H1 (cell line): Measurements from ENCODE around the gene ECSIT. TPM values are rescaled to one million over a fixed set of nuclear protein-coding genes. Genes with fewer than 3 reads are reported as not detected.
A peak's percentile ranks its signal among the peaks of the same experiment; 100 is the strongest.

ENCODE experiments used
- ASH2L ChIP-seq: fragments of 200-600, 300-600 bp; sonication (generic); IDR thresholded peaks from one replicate; pipeline ENCODE4 v1.7.1; 2017; ENCODE audit warnings: low read length
- ATF2 ChIP-seq: IDR thresholded peaks from 2 replicates; pipeline ENCODE4 v1.6.1; 2012; ENCODE audit warnings: low read length, inconsistent platforms
- ATF3 ChIP-seq: IDR thresholded peaks from 2 replicates; pipeline ENCODE4 v1.6.1; 2011; ENCODE audit warnings: low read depth, mild to moderate bottlenecking, low read length; ENCODE audit not compliant: insufficient read depth
- BACH1 ChIP-seq: IDR thresholded peaks from 2 replicates; pipeline ENCODE4 v1.6.1; 2012; ENCODE audit warnings: low read length, improper control_type of control experiment
- BRCA1 ChIP-seq: IDR thresholded peaks from 2 replicates; pipeline ENCODE4 v1.6.1; 2012; ENCODE audit warnings: low read depth, low read length, improper control_type of control experiment
- CBX5 ChIP-seq: fragments of 300-800, 300-1000 bp; sonication (generic); IDR thresholded peaks from 2 replicates; pipeline ENCODE4 v1.7.1; 2016; ENCODE audit warnings: antibody characterized with exemption, low read length, low read depth
- CTBP2 ChIP-seq: IDR thresholded peaks from 2 replicates; pipeline ENCODE4 v1.7.0; 2011; ENCODE audit warnings: borderline replicate concordance, mild to moderate bottlenecking, moderate library complexity, mixed read lengths, low read length; ENCODE audit not compliant: insufficient read depth, insufficient read length
- EZH2 ChIP-seq: fragments of 200-600 bp; sonication (generic); IDR thresholded peaks from 2 replicates; pipeline ENCODE4 v1.7.1; 2012; ENCODE audit warnings: low read depth, mild to moderate bottlenecking, moderate library complexity, low read length, inconsistent platforms; ENCODE audit not compliant: severe bottlenecking
- GTF2F1 ChIP-seq: IDR thresholded peaks from 2 replicates; pipeline ENCODE4 v1.6.1; 2012; ENCODE audit warnings: low read depth, low read length, improper control_type of control experiment, borderline replicate concordance
- HDAC2 ChIP-seq, 2 experiments: fragments of 300-600 bp in 1 of 2; sonication (generic) in 1 of 2; IDR thresholded peaks; 2 replicates each; pipeline ENCODE4 v1.6.1; 2011 to 2012; ENCODE audit warnings: low read depth in 2 of 2, low read length in 2 of 2, mild to moderate bottlenecking in 2 of 2, moderate library complexity in 2 of 2, borderline replicate concordance in 1 of 2, inconsistent platforms in 1 of 2
- HDAC6 ChIP-seq: IDR thresholded peaks from one replicate; pipeline ENCODE4 v1.7.1; 2012; ENCODE audit warnings: low read depth, mild to moderate bottlenecking, inconsistent platforms, low read length, moderate library complexity
- KDM1A ChIP-seq: fragments of 200-600, 300-600 bp; sonication (generic); IDR thresholded peaks from 2 replicates; pipeline ENCODE4 v1.7.1; 2016; ENCODE audit warnings: mild to moderate bottlenecking, low read length, borderline replicate concordance
- KDM4A ChIP-seq: IDR thresholded peaks from one replicate; pipeline ENCODE4 v1.7.1; 2012; ENCODE audit warnings: low read depth, mild to moderate bottlenecking, moderate library complexity, low read length, inconsistent platforms; ENCODE audit not compliant: severe bottlenecking
- NANOG ChIP-seq: IDR thresholded peaks from 2 replicates; pipeline ENCODE4 v1.6.1; 2011; ENCODE audit warnings: low read length, low read depth, mild to moderate bottlenecking, inconsistent platforms; ENCODE audit not compliant: insufficient read depth, poor library complexity, severe bottlenecking
- PHF8 ChIP-seq: fragments of 200-600 bp; sonication (generic); conservative IDR thresholded peaks from 2 replicates; pipeline ENCODE4 v1.7.1; 2012; ENCODE audit warnings: low read depth, mild to moderate bottlenecking, inconsistent platforms, low read length, moderate library complexity
- RBBP5 ChIP-seq: IDR thresholded peaks from 2 replicates; pipeline ENCODE4 v1.7.1; 2012; ENCODE audit warnings: low read depth, mild to moderate bottlenecking, inconsistent platforms, low read length, moderate library complexity, borderline replicate concordance
- SIRT6 ChIP-seq: IDR thresholded peaks from one replicate; pipeline ENCODE4 v1.7.1; 2012; ENCODE audit warnings: low read length, inconsistent platforms
- SIX5 ChIP-seq: IDR thresholded peaks from 2 replicates; pipeline ENCODE4 v1.6.1; 2011; ENCODE audit warnings: mild to moderate bottlenecking, low read depth, low read length
- USF2 ChIP-seq: IDR thresholded peaks from 2 replicates; pipeline ENCODE4 v1.6.1; 2011; ENCODE audit warnings: low read length, improper control_type of control experiment
- YY1 ChIP-seq: IDR thresholded peaks from 2 replicates; pipeline ENCODE4 v1.6.1; 2011; ENCODE audit warnings: low read depth, mild to moderate bottlenecking, low read length
- polyA plus RNA-seq, 7 experiments: library from polyadenylated mRNA; depleted of rRNA in 3 of 7; stranded (reverse) in 5 of 7; unstranded in 2 of 7; fragments of >200 nt in 5 of 7; fragments of 200-250 nt in 2 of 7; gene quantifications; 1 replicate in 5 of 7; 2 replicates in 1 of 7; 4 replicates in 1 of 7; pipeline versions ENCODE4 v1.2.1 to v1.2.3, GENCODE V29; 2011 to 2013; ENCODE audit warnings: missing spikeins in 2 of 7, mixed read lengths in 2 of 7
- total RNA-seq: library from RNA; stranded (reverse); fragmentation: NEBNext Ultra II Directional; extraction: Animal tissue kit (Norgen Biotek cat#: 25700); gene quantifications from 2 replicates; pipeline ENCODE4 v1.2.1, GENCODE V29; 2021

The ECSIT gene
- total and polyA plus RNA-seq, 2 of the 8 experiments (the other 6 are each of a cell fraction or from before 2014, with no cell fraction given), result 55.7 to 74.1 TPM

DNA sequence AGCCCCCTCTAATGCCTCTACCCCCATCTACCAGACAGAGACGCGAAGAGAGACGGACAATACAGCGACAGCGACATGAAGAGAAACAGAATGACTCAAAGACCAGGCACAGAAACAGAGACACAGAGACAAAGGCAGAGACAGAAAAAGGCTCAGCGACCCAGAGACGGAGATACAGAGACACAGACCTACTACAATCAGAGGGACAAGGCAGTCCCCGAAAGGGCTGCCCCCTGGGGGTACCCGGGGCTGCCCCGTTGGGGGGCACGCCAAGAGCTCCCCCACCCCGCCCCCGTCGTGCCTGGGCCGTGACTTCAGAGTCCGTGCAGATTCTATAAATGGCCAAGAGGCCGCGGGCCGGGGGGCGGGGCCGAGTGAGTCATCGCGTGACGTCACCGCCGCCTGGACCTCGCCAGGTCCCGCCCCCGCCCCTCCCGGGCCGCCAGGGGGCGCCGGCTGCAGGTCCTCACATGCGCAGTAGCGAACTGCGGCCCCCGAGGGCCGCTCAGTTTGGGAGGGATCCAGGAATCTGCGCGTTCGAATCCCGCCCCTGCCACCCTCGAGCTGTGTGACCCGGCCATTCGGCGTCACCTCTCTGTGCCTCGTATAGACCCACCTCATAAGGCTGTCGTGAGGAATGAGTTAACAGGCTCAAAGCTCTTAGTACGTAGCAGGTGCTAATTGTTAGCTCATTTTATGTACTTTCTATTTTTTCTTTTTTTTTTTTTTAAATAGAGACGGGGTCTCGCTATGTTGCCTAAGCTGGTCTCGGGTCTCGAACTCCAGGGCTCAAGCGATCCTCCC is 7.1 kb upstream of the ECSIT start (continued):
- TF ChIP-seq PHF8 (peak; percentile 63), KDM1A (peak; percentile 85), GTF2F1 (no peak), SIRT6 (no peak), KDM4A (peak; percentile 47), RBBP5 (no peak), BACH1 (no peak), YY1 (peak; percentile 46; the same call in 1 of the 2 replicates), NANOG (peak; percentile 30), ATF2 (peak; percentile 81; the same call in 1 of the 2 replicates), CBX5 (no peak), EZH2 (no peak), SIX5 (no peak), HDAC6 (no peak), USF2 (no peak), ASH2L (peak; percentile 64), CTBP2 (no peak), ATF3 (no peak), HDAC2 (IDR thresholded peaks at IDR 0.05; ENCODE audit: borderline replicate concordance in 1 of 2, low read depth in 2 of 2, low read length in 2 of 2) (0 out of 4 replicates have a peak, but pooled peaks of 1 of the 2 experiments have one; percentile 76), BRCA1 (no peak)
